LNCaP clone FGC (cell line): Measurements from ENCODE around the gene TTC23.

ENCODE experiments used
- DNase-seq: peaks from one replicate; pipeline ENCODE4 v3.0.0-alpha.2; 2011; ENCODE audit warnings: low read depth
- H3K4me3 ChIP-seq: 2 replicates; pipeline ENCODE4 v1.5.1; 2011; ENCODE audit warnings: mild to moderate bottlenecking, low read depth, low read length, control low read depth
- CTCF ChIP-seq: IDR thresholded peaks from 2 replicates; pipeline ENCODE4 v1.5.1; 2012; ENCODE audit warnings: mild to moderate bottlenecking; ENCODE audit not compliant: control insufficient read depth, insufficient read depth; ENCODE audit errors: extremely low read depth

Gene TTC23

GRCh38 chr15:99130765-99131440 lies 118.5 kb downstream of the TTC23 start:
- TF ChIP-seq CTCF = no peak
- DNase-seq = no peak
- no peak overlapping the region for H3K4me3 ChIP-seq

GRCh38 chr15:99130314-99130713 lies 119.1 kb downstream of the TTC23 start:
- no peak for TF ChIP-seq CTCF
- no peak for DNase-seq
- H3K4me3 ChIP-seq = no peak overlapping the region

- no peak for TF ChIP-seq CTCF
- no peak for DNase-seq
- H3K4me3 ChIP-seq = no peak overlapping the region
These were observed 119.7 kb downstream of the TTC23 start for GRCh38 chr15:99129644-99130043.

GRCh38 chr15:99128411-99128810 lies 121.0 kb downstream of the TTC23 start:
- no peak overlapping the region for H3K4me3 ChIP-seq
- DNase-seq = no peak
- no peak for TF ChIP-seq CTCF

- H3K4me3 ChIP-seq = no peak overlapping the region
- no peak for DNase-seq
- no peak for TF ChIP-seq CTCF
These were observed 121.6 kb downstream of the TTC23 start for GRCh38 chr15:99127773-99128172.

GRCh38 chr15:99126930-99127329 lies 122.5 kb downstream of the TTC23 start:
- H3K4me3 ChIP-seq = no peak overlapping the region
- no peak for DNase-seq
- TF ChIP-seq CTCF = no peak

GRCh38 chr15:99126131-99126588 lies 123.2 kb downstream of the TTC23 start:
- DNase-seq = no peak

More at GRCh38 chr15:99126131-99126588, 123.2 kb downstream of the TTC23 start:
- TF ChIP-seq CTCF = no peak
- H3K4me3 ChIP-seq = no peak overlapping the region
